ENCODE data around the gene SH3RF1. TPM values are rescaled to one million over a fixed set of nuclear protein-coding genes. Genes with fewer than 3 reads are reported as not detected.

SH3RF1 gene
- total RNA-seq, 1 donor = 41.9 TPM

GRCh38 chr4:169228076-169228475, 42.7 kb downstream of the SH3RF1 start:
- no peak for TF ChIP-seq CTCF (IDR thresholded peaks at IDR 0.05; ENCODE audit: insufficient read depth, low read depth, low read length)
- H3K4me3 ChIP-seq (ENCODE audit: low read depth, low read length) = no peak overlapping the region
- no peak for DNase-seq (ENCODE audit: low read depth)

- no peak overlapping the region for H3K4me3 ChIP-seq (ENCODE audit: low read depth, low read length)
Observed at GRCh38 chr4:169226565-169226964, 44.2 kb downstream of the SH3RF1 start.

GRCh38 chr4:169225812-169226211, 44.9 kb downstream of the SH3RF1 start:
- no peak for TF ChIP-seq CTCF (IDR thresholded peaks at IDR 0.05; ENCODE audit: insufficient read depth, low read depth, low read length)
- no peak for DNase-seq (ENCODE audit: low read depth)
- H3K4me3 ChIP-seq (ENCODE audit: low read depth, low read length) = no peak overlapping the region

More at GRCh38 chr4:169226565-169226964, 44.2 kb downstream of the SH3RF1 start:
- DNase-seq (ENCODE audit: low read depth) = no peak
- TF ChIP-seq CTCF (IDR thresholded peaks at IDR 0.05; ENCODE audit: insufficient read depth, low read depth, low read length) = no peak

GRCh38 chr4:169225058-169225751, 45.6 kb downstream of the SH3RF1 start:
- TF ChIP-seq CTCF (IDR thresholded peaks at IDR 0.05; ENCODE audit: insufficient read depth, low read depth, low read length) = no peak
- no peak overlapping the region for H3K4me3 ChIP-seq (ENCODE audit: low read depth, low read length)
- peak; percentile 99 for DNase-seq (ENCODE audit: low read depth)

- no peak overlapping the region for H3K4me3 ChIP-seq (ENCODE audit: low read depth, low read length)
- peak; percentile 50 for DNase-seq (ENCODE audit: low read depth)
- no peak for TF ChIP-seq CTCF (IDR thresholded peaks at IDR 0.05; ENCODE audit: insufficient read depth, low read depth, low read length)
Observed at GRCh38 chr4:169222761-169223160, 48.0 kb downstream of the SH3RF1 start.

GRCh38 chr4:169221662-169222061, 49.1 kb downstream of the SH3RF1 start:
- no peak for TF ChIP-seq CTCF (IDR thresholded peaks at IDR 0.05; ENCODE audit: insufficient read depth, low read depth, low read length)
- no peak for DNase-seq (ENCODE audit: low read depth)
- no peak overlapping the region for H3K4me3 ChIP-seq (ENCODE audit: low read depth, low read length)
